HUES48 (cell line): ENCODE measurements around the gene SLC22A4.

Experiments
- H3K27ac ChIP-seq: one replicate; pipeline ENCODE4 v1.7.0; 2013; ENCODE audit warnings: low read depth, low read length, inconsistent platforms
- H3K27me3 ChIP-seq: 2 replicates; pipeline ENCODE4 v1.6.1; 2013; ENCODE audit warnings: mild to moderate bottlenecking, low read length; ENCODE audit not compliant: control insufficient read depth, insufficient read depth
- H3K36me3 ChIP-seq: 2 replicates; pipeline ENCODE4 v1.6.1; 2013; ENCODE audit warnings: low read length; ENCODE audit not compliant: control insufficient read depth, insufficient read depth
- H3K4me1 ChIP-seq: 2 replicates; pipeline ENCODE4 v1.6.1; 2013; ENCODE audit warnings: mild to moderate bottlenecking, low read length; ENCODE audit not compliant: control insufficient read depth, insufficient read depth
- H3K4me3 ChIP-seq: 2 replicates; pipeline ENCODE4 v1.5.1; 2013; ENCODE audit warnings: mild to moderate bottlenecking, low read depth, low read length
- H3K9ac ChIP-seq: 2 replicates; pipeline ENCODE4 v1.6.1; 2013; ENCODE audit warnings: mild to moderate bottlenecking, low read depth, low read length, moderate library complexity
- H3K9me3 ChIP-seq: 2 replicates; pipeline ENCODE4 v1.6.1; 2013; ENCODE audit warnings: low read length; ENCODE audit not compliant: control insufficient read depth, insufficient read depth

The SLC22A4 gene

GRCh38 chr5:132257131-132258101, 36.8 kb upstream of the SLC22A4 start, which contains the start of gene PDLIM4:
Gene PDLIM4 (plus strand): TSS chr5:132257696. CDS start chr5:132257735, 39 bp downstream.
- peak within 1 kb of the TSS; percentile 65 for H3K4me3 ChIP-seq
- H3K9me3 ChIP-seq, result no peaks in the 10 kb centered on the region
- H3K9ac ChIP-seq, result 0 out of 2 replicates have a peak within 1 kb of the TSS, but pooled peaks have one; percentile 3
- H3K4me1 ChIP-seq, result peaks cover 16% of the 10 kb centered on the region
- H3K36me3 ChIP-seq, result no peaks in the 10 kb centered on the region
- H3K27me3 ChIP-seq, result peaks cover 24% of the 10 kb centered on the region
- H3K27ac ChIP-seq, result no peak within 1 kb of the TSS

DNA sequence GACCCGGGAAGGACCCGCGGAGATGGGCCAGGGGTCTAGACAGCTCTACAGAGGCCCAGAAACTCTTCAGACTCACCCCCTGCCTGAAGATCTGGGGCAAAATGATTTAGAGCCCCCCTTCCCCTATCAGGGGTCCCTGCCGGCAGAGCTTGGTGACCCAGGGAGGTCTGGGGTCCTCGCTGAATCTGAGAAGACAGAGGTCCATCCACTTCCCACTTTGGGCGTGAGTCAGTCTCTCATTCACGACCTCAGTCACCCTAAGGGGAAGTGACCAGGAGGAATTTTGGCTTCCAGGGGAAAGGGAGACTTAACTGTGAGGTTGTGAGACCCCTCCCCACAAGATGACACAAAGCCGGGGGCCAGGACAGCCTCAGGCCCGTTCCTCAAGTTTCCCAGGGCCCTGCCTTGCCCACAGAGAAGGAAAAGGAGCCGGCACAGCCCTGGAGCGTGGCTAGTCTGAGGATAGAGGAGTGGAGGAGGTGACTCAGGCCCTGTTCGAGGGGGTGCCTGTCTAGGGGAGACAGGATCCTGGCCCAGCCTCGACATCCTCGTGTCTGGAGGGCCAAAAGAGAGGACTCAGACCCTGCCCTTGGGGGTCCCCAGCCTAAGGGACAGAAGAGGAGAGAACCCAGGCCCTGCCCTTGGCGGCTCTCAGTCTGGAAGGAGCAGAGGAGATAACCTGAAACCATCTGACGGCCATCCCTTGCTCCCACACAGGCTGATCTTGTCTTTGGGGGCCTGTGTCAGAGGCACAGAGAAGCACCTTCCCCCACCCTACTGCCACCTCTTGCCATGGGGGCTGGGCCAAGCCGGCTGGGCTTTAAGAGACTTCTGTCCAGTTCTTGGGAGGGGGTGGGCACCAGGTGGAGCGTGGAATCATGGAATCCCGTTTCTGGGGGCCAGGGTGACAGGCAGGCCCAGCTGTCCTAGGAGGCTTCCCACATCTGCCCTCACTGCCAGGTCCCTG, 35.8 kb upstream of the SLC22A4 start:
- Histone ChIP-seq H3K27ac (no peak overlapping the region), H3K9ac (no peak overlapping the region), H3K9me3 (no peaks in the 10 kb centered on the region), H3K36me3 (no peaks in the 10 kb centered on the region; the same call in 1 of the 2 replicates), H3K4me1 (peaks cover 16% of the 10 kb centered on the region), H3K4me3 (peak overlapping the region; percentile 65), H3K27me3 (peaks cover 24% of the 10 kb centered on the region)

DNA sequence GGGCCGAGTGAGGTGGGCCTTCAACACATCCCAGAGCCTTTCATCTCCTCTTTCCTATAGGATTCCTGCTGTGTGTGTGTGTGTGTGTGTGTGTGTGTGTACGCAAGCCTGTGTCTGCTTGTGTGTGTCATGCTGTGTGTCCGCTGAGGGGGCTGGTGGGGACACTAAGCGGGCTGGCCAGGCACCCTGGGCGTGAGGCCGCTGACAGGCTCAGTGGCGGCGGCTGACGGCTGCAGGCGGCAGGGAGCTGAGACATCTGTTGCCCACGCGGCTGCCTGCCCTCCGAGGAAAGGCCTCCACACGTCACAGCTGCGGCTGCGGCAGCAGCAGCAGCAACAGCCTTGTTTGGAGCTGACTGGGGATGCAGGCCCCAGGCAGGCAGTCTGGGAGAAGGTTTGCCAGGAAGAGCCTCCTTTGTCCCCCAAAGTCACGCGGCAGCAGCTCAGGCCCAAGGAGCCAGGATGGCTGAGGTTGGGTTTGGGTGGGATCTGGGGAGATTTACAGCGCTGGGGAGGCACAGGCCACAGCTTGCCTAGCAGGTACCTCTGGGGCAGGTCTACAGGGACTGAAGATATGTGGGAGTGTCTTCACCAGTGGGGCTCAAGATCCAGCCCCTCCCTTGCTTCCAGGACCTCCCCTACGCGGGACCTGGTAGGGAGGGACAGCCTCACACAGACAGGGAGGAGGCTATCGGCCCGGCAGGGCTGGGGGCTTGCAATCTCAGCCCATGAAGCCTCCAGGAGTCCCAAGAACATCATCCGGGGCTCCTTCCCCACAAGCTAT, 34.9 kb upstream of the SLC22A4 start:
- Histone ChIP-seq H3K4me1 (peaks cover 16% of the 10 kb centered on the region), H3K27ac (no peak overlapping the region), H3K27me3 (peaks cover 24% of the 10 kb centered on the region), H3K4me3 (no peak overlapping the region), H3K9me3 (no peaks in the 10 kb centered on the region), H3K9ac (no peak overlapping the region), H3K36me3 (no peaks in the 10 kb centered on the region; the same call in 1 of the 2 replicates)

GRCh38 chr5:132260051-132260450, 34.1 kb upstream of the SLC22A4 start:
- H3K4me1 ChIP-seq, result peaks cover 16% of the 10 kb centered on the region
- no peak overlapping the region for H3K27ac ChIP-seq
- no peak overlapping the region for H3K9ac ChIP-seq

GRCh38 chr5:132260714-132261551, 33.3 kb upstream of the SLC22A4 start:
- no peak overlapping the region for H3K4me3 ChIP-seq
- H3K9ac ChIP-seq, result no peak overlapping the region
- H3K4me1 ChIP-seq, result peaks cover 16% of the 10 kb centered on the region
- H3K27me3 ChIP-seq, result peaks cover 22% of the 10 kb centered on the region
- H3K27ac ChIP-seq, result no peak overlapping the region
- no peaks in the 10 kb centered on the region; the same call in 1 of the 2 replicates for H3K36me3 ChIP-seq
- no peaks in the 10 kb centered on the region for H3K9me3 ChIP-seq

More at GRCh38 chr5:132260051-132260450, 34.1 kb upstream of the SLC22A4 start:
- peaks cover 24% of the 10 kb centered on the region for H3K27me3 ChIP-seq
- H3K36me3 ChIP-seq, result no peaks in the 10 kb centered on the region; the same call in 1 of the 2 replicates
- no peak overlapping the region for H3K4me3 ChIP-seq
- H3K9me3 ChIP-seq, result no peaks in the 10 kb centered on the region

- Histone ChIP-seq H3K9ac (no peak overlapping the region), H3K4me1 (peaks cover 11% of the 10 kb centered on the region), H3K36me3 (no peaks in the 10 kb centered on the region; the same call in 1 of the 2 replicates), H3K9me3 (no peaks in the 10 kb centered on the region), H3K4me3 (no peak overlapping the region), H3K27me3 (peaks cover 11% of the 10 kb centered on the region; the same call in 1 of the 2 replicates), H3K27ac (no peak overlapping the region)
Observed at GRCh38 chr5:132261881-132262845, 32.0 kb upstream of the SLC22A4 start.

GRCh38 chr5:132262882-132263547, 31.2 kb upstream of the SLC22A4 start:
- Histone ChIP-seq H3K4me1 (peaks cover 11% of the 10 kb centered on the region), H3K27ac (no peak overlapping the region), H3K27me3 (peaks cover 7% of the 10 kb centered on the region; the same call in 1 of the 2 replicates), H3K9me3 (no peaks in the 10 kb centered on the region), H3K4me3 (no peak overlapping the region), H3K9ac (no peak overlapping the region), H3K36me3 (no peaks in the 10 kb centered on the region; the same call in 1 of the 2 replicates)

- Histone ChIP-seq H3K4me1 (peaks cover 5% of the 10 kb centered on the region; the same call in 1 of the 2 replicates), H3K4me3 (no peak overlapping the region), H3K9me3 (no peaks in the 10 kb centered on the region), H3K9ac (no peak overlapping the region), H3K36me3 (no peaks in the 10 kb centered on the region; the same call in 1 of the 2 replicates), H3K27me3 (peaks cover under 1% of the 10 kb centered on the region; the same call in 1 of the 2 replicates), H3K27ac (no peak overlapping the region)
Observed at GRCh38 chr5:132263548-132264261, 30.5 kb upstream of the SLC22A4 start.
